ENCODE results near the gene TBC1D8. TPM values are rescaled to one million over a fixed set of nuclear protein-coding genes. Genes with fewer than 3 reads are reported as not detected.
A peak's percentile ranks its signal among the peaks of the same experiment; 100 is the strongest.

TBC1D8 gene
- total and polyA plus RNA-seq, 12 donors, result 7.6 to 17.2 (median 10.8) TPM

- WGBS, 4 donors, result 94 to 97% (median 95%) methylated on average over 28 of the region's 28 CpGs
- Histone ChIP-seq H3K9me3 (replicated peaks in 1 of 3) (no peaks in the 10 kb centered on the region), H3K27ac (no peak overlapping the region), H3K36me3 (replicated peaks in 1 of 2) (peaks cover 0 to 7% of the 10 kb centered on the region in 2 donors), H3K4me3 (no peak overlapping the region), H3K4me1 (replicated peaks in 1 of 2) (peaks cover 9 to 17% of the 10 kb centered on the region in 2 donors), H3K27me3 (no peaks in the 10 kb centered on the region)
- peak in 1 of 7 donors; percentile 47 for DNase-seq
- intact Hi-C loops (cut with DNase I), result no loop called here
- TF ChIP-seq CTCF (IDR thresholded peaks at IDR 0.05), result no peak
Observed at GRCh38 chr2:100995309-100996075, 155.7 kb downstream of the TBC1D8 start.

DNA sequence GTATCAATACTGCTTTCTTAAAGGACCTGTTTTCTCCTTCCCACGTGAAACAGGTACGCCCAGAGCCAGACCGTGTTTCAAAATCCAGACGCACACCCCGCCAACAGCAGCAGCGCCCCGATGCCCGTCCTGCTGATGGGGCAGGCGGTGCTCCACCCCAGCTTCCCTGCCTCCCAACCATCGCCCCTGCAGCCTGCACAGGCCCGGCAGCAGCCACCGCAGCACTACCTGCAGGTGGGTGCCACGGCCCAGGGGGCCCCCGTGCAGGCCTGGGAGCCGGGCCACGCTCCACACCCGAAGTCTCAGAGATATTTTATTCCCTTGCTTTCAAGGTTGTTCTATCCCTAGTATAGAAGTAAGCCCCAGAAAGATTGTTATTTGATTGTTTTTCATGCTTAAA, 157.9 kb downstream of the TBC1D8 start:
- 90 to 95% (median 91%) methylated on average over 17 of the region's 17 CpGs for WGBS, 4 donors
- Histone ChIP-seq H3K4me1 (replicated peaks in 1 of 2) (peaks cover 3 to 9% of the 10 kb centered on the region in 2 donors), H3K36me3 (replicated peaks in 1 of 2) (peaks cover 0 to 7% of the 10 kb centered on the region in 2 donors), H3K27ac (no peak overlapping the region), H3K4me3 (no peak overlapping the region), H3K27me3 (no peaks in the 10 kb centered on the region), H3K9me3 (replicated peaks in 1 of 3) (no peaks in the 10 kb centered on the region)
- no peak for DNase-seq
- TF ChIP-seq CTCF (IDR thresholded peaks at IDR 0.05), result no peak
- TF ChIP-seq POLR2A (IDR thresholded peaks at IDR 0.05), result no peak
- intact Hi-C loops (cut with DNase I), result no loop called here

DNA sequence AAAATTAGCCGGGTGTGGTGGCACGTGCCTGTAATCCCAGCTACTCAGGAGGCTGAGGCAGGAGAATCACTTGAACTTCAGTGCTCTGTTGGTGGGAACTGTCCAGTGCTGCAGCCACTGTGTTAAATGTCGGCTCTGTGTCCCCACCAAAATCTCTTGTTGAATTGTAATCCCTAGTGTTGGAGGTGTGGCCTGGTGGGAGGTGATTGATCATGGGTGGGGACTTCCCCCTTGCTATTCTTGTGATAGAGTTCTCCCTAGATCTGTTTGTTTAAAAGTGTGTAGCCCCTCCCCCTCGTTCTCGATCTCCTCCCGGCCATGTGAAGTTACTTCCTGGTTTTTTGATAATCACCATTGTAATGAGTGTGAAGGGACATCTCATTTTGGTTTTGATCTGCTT, 158.9 kb downstream of the TBC1D8 start:
- no peaks in the 10 kb centered on the region for H3K4me1 ChIP-seq (replicated peaks in 1 of 2)
- DNase-seq, result no peak
- intact Hi-C loops (cut with DNase I), result no loop called here
- H3K4me3 ChIP-seq, result no peak overlapping the region
- 86 to 93% (median 87%) methylated on average over 6 of the region's 6 CpGs for WGBS, 4 donors
- H3K27me3 ChIP-seq, result no peaks in the 10 kb centered on the region
- TF ChIP-seq POLR2A (IDR thresholded peaks at IDR 0.05) (no peak), CTCF (IDR thresholded peaks at IDR 0.05) (no peak)
- no peaks in the 10 kb centered on the region for H3K9me3 ChIP-seq (replicated peaks in 1 of 3)
- H3K36me3 ChIP-seq (replicated peaks in 1 of 2), result peaks cover 0 to 7% of the 10 kb centered on the region in 2 donors
- H3K27ac ChIP-seq, result no peak overlapping the region

GRCh38 chr2:100991404-100991773, 159.8 kb downstream of the TBC1D8 start:
- no peak for DNase-seq
- H3K4me1 ChIP-seq (replicated peaks in 1 of 2), result no peaks in the 10 kb centered on the region
- 86 to 91% (median 91%) methylated on average over 4 to 5 of the region's 5 CpGs for WGBS, 4 donors
- H3K27me3 ChIP-seq, result no peaks in the 10 kb centered on the region
- H3K4me3 ChIP-seq, result no peak overlapping the region
- H3K27ac ChIP-seq, result no peak overlapping the region
- intact Hi-C loops (cut with DNase I), result no loop called here
- H3K9me3 ChIP-seq (replicated peaks in 1 of 3), result no peaks in the 10 kb centered on the region
- TF ChIP-seq POLR2A (IDR thresholded peaks at IDR 0.05) (no peak), CTCF (IDR thresholded peaks at IDR 0.05) (no peak)
- peaks cover 0 to 7% of the 10 kb centered on the region in 2 donors for H3K36me3 ChIP-seq (replicated peaks in 1 of 2)
